HG02588 (cell line): ENCODE measurements around the gene AGAP1.
"Not testable (repeated sequence)": the region's sequence is repeated elsewhere in the genome, so short reads cannot be mapped to it uniquely, and the experiment has no call there.

Source experiments
- ATAC-seq: cut with Tn5 transposase; IDR thresholded peaks from one replicate; pipeline ENCODE4 v1.9.1; 2021; ENCODE audit warnings: mild to moderate bottlenecking, moderate library complexity; ENCODE audit not compliant: unreplicated experiment

AGAP1 gene

DNA sequence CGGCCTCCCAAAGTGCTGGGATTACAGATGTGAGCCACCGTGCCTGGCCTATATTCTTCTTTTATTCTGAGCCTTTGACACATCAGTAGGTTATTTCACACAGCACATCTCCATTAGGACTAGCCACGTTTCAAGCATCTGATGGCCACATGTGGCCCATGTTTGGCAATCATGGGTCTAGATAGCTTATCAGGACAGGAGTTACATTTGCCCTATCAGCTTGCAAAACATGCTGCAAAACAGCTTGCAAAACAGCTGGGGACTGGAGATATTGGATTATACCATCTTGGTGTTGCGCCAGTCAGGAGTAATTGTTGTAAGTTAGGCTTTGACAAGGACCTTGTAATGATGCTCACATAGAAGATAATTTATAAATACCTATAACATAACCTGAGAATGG lies 579.4 kb downstream of the AGAP1 start:
- no peak for ATAC-seq

DNA sequence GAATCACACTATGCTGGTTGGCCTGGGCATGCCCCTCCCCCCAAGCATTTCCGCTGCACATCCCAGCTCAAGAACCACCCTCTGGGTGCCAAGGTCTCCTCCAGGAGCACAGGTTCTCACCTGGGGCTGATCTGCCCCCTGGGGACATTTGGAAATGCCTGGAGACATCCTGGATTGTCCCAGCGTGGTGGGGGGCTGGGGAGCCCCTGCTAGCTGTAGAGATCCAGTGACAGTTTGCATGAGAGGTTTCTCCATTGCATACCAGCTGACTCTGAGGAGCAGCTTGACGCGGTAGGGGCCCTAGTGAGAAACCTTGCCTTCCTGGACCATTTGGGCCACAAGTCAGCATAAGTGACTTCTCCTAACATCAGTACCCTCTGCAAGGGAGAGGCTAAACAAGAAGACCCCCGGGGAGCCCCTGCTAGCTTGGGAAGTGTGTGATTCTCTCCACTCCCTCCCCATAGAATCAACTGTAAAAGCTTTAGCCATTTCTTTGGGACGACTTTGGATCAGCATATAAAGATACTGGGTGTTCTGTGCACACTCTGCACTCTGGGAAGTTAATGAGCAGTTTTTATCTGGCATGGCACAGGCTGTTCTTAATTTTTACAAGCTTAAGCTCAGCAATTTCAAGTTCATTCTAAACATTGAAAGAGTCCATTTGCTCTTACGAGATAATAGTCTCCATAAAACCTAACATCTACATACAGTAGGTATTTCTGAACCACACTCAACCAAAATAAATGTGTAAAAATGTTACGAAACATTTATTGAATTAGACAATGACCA lies 580.2 kb downstream of the AGAP1 start:
- no peak for ATAC-seq

DNA sequence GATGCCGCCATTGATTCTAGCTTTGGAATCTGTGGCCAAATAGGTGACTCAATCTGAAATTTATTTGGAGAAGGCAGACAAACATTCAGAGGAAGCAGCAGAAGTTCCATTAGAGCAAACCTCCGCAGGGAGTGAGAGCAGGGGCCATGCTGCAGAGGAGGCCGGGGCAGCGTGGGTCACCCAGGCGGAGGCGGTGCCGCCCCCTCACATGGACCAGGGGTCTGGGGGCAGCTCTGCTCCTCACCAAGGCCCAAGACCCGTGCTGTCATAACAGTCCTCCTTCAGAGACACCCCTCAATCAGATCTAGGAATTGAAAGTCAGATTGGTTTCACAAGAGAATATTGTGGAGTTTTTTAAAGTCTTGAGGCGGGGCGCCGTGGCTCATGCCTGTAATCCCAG lies 582.0 kb downstream of the AGAP1 start:
- ATAC-seq: no peak

DNA sequence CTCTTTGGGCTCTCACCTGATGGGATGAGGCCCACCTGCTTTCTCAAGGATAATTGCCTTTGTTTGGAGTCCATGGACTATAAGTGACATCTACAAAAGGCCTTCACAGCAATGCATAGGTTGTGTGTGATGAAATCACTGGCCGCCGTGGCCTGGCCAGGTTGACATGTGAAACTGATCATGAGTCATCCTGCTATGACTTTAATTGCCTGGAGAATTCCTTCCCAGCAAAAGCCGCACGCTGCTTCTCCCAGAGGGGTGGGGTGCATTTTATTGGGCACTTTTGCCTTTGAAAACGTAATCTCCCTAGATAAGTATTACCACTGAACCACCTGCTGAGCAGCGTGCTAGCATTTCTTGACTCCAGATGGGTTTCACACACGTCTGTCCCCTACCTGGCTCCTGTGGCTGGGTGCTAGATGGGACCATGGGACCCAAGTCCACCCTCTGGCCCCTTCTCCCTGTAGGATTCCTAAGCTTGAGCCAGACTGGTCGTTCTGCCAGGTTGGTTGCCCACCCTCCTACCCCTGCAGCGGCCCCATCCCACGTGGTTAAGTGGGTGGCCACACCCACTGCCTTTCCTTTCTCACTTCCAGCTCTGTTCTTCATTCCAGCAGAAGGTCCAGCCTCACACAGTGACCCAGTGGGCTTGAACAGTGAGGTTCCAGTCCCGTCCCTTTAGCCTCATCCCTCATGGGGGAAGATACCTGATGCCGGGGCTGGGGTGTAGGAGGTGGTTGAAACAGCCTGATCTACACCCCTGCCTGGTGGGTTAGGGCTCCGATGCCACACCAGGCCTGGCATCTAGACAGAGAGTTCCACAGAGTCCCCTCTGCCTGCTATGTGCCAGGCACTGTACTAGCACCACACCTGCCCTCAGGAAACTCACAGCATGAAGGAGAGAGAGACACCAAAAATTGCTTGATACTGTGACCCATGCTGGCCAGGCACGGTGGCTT lies 584.7 kb downstream of the AGAP1 start:
- no peak for ATAC-seq

DNA sequence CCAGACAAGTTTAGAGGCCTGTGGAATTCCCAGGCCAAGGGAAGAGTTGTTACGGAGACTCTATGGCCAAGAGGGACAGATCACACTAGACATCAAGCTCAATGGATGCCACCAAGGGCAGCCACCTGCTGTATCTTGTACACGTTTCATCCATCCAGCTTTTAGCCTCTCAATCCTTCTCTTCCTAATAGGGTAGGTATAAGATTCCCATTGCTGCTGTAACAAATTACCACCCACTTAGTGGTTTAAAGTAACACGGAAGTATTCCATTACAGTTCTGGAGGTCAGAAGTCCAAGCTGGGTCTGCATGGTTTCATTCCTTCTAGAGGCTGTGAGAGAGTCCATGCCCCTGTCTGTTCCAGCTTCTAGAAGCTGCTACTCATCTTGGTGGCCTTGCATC lies 586.6 kb downstream of the AGAP1 start:
- ATAC-seq: no peak

DNA sequence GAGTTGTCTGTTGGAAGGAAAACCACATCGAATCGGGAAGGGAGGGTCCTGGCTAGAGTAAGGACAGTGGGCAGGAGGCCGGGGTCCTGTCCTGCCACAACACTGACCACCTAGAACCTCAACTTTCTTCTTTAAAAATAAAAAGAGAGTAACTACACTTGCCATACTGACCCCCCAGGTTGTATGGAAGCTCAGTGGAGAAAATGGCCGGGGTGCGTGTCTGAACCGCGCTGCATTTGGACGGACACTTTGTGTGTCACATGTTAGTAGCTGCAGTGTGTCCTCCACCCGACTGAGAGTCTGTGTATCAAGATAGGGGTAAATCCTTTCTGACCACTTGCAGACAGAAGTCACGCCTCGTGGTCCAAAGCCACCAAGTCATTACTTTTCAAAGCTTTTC lies 587.3 kb downstream of the AGAP1 start:
- no peak for ATAC-seq

DNA sequence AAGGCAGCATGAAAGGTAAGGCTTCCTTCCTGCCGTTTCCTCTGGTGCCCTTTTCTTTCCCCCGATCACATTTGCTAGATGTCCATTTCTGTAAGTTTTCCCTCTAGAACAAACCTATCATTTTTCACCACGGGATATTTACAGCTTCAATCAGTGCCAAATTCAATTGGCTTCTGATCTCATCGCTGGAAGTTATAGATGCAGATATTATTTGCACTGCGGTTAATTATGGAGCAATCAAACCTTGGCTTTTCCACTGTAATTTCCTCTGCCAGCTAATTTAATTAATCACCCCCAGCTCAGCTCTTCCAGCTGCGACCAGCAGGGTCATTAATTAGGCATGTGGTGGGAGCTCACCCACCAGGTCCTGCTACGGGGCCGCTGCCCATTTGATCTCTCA lies 588.2 kb downstream of the AGAP1 start:
- ATAC-seq: no peak

DNA sequence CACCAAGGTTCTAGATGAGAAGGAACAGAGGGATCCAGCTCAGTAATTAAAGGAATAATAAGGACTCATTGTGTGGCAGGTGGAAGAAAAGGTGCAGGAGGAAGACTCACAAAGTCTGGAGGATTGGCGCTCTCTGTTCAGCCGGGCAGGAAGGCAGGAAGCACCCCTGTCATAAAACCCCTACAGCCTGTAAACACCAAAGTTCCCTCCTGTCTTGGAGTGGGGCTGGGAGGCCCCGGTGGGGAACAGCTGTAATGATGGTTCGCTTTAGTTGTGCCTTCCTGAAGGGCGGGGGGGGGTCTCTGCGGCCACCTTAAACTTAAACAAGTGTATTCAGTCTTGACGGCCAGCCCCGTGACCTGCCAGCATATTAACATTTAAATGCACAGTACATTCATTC lies 590.1 kb downstream of the AGAP1 start:
- no peak for ATAC-seq

DNA sequence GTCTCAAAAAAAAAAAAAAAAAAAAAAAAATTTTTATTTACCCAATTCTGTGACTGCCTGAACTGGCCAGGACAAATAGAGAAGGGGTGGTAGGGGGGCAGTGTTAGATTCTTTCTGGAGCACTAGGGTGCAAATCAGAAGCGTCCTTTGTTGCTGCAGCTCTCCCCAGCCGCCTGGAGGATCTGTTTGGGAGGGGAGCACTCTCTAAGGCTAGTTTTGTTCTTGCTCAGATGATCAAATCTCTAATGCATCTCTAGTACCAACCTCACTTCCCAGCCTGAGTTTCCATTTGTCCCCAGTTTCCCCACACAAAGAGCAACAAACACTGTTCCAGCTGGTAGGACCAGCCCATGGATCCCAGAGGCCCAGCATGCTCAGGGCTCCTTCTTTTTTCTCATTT lies 591.4 kb downstream of the AGAP1 start:
- no peak for ATAC-seq

DNA sequence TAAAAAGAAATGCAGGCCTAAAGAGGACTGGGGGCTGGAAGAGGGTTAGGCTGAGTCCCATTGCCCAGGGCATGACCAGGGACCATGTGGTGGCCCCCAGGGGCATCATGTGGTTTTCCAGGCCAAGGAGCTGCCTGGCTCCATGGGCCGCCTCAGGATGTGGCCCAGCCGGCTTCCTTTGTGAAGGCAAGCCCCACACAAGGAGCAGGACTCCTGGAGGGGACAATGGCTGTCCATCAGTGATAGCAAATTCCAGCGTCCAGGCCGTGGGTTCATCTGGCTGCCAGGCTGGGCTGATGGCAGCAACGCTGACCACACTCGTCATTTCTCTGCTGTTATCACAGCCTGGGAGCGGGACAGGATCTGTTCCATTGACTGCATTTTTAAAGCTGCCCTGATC lies 591.8 kb downstream of the AGAP1 start:
- no peak for ATAC-seq

DNA sequence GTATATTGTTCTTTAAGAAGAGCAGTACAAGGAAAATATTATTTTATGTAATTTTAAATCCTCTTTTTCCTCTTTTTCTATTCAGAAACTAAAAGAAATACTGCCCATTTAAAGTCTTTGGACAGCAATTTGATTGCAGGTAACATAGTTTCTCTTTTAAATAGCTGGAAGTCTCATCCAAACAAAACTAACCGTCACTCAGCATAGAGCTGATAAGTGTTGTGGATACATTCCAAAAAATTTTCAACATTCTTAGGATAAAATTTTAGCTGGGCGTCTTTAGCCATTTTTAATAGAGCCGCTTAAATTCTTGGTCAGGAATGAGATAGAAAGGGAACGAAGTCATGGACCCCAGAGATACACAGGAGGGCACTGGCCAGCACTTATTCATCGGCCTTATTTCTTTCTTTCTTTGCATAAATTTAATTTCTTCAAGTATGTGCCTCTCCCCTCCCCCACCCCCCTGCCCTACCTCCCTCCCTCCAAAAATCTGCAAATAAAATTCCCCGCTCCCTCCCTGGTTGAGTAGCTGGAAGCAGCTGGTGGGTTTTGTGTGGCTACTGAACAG lies 592.6 kb downstream of the AGAP1 start:
- ATAC-seq: no peak

DNA sequence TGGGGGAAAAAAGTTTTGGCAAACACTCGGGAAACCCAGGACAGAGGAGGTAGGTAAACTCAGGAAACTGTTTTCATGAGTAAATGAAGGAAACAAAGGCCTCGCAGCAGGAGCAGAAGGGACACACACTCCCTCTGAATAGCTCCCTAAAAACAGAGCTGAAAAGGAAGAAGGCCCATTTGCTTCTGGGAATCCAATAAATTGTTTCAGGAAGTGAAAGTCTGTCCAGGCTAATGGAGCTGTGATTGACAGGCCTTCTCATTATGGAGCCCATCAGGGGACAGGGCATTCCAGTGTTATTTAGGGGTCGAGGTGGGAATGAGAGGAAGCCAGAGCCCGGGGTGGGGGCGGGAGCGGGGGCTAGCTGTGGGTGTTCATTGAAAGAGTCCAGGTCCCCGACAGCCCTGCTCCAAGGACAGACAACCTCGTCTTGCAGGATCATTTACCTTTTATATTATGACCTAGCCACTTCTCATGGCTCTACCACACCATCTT lies 593.2 kb downstream of the AGAP1 start:
- ATAC-seq: no peak

DNA sequence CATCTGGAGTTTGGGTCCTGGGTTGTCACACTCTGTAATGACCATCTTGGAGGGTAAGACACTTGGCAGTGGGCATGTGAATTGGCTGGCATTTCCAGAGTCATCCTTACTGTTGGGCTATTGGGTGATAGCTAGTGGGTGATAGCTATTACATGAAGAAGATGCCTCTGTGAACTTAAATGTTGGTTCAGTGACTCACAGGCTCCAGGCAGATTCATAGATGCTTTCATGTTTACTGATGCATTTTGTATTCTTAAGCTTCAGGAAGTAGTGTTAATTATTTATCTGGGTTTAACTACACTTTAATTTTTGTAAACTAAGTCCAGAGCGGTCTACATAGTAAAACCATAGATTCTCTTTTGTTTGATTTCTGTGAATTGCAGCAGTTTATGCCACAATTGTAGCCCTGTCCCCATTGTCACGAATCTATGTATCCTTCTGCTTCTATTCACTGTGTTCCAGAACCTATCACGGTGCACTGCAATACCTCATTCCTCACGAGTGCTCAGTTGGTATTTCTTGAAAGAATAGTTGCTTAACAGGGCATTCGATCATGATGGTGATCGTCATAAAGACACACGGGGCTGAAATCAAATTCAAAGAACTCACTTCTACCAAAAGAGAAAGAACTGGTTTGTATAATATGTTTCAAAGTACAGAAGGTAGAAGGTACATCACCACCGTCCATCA lies 594.7 kb downstream of the AGAP1 start:
- ATAC-seq: no peak

DNA sequence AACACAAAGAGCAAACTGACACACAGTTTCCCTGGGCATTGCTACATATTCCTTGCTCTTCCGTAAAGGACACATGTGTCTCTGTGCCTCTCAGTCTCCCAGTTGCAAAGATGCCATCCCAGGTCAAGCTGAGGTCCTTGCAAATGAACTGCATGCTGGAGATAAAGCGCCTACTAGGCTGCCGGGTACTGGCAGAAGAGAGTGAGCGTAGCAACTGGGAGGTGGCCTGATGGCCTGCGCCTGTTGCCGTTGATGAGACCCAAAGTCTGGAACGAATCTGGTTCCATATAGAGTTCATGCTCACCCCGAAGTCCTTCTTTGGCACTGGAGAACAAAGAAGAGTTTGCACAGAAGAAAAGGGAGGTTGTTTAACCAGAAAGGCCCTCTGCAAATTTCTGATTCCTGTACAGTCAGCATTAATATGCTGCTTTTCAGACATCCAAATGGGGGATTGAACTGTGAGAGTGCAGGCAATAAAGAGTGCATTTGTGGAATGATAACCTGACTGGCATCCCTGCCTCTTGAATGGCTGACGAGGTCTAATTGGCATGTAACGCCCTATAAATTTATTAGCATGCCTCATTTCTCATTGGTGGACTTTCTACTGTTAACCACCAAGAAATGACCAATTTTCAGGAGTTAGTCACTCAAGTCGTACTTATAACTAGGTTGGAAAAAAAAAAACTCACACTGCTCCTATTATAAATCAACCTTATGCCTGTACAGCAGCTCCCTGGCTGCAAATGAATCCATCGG lies 595.6 kb downstream of the AGAP1 start:
- no peak for ATAC-seq

DNA sequence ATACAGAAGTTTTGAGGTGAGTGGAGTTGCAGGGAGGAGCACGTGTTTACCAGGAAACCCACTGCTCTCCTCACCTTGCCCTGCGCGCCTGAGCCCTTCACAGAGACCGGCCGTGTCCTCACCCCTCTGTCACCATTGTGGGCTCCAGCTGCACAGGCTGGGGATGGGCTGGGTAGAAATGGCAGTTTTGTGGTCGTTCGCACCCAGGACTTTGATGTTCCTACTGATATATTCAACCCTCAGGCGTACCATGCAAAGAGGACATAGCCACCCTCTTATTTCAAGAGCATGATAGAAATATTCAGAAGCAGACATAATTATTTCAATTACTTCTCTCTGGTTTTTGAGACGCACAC lies 596.2 kb downstream of the AGAP1 start:
- ATAC-seq: no peak

DNA sequence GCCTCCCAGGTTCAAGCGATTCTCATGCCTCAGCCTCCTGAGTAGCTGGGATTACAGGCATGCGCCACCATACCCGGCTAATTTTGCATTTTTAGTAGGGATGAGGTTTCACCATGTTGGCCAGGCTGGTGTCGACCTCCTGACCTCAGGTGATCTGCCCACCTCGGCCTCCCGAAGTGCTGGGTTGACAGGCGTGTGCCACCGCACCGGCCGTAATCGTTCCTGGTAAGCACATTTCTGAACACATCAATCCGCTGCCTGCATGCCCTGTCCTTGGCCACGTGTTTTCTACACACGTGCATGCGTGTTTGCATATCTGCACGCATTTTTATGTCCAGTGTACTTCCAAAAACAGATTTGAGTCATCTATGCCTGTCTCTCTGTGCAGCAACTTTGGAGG lies 597.0 kb downstream of the AGAP1 start:
- not testable (repeated sequence) for ATAC-seq

DNA sequence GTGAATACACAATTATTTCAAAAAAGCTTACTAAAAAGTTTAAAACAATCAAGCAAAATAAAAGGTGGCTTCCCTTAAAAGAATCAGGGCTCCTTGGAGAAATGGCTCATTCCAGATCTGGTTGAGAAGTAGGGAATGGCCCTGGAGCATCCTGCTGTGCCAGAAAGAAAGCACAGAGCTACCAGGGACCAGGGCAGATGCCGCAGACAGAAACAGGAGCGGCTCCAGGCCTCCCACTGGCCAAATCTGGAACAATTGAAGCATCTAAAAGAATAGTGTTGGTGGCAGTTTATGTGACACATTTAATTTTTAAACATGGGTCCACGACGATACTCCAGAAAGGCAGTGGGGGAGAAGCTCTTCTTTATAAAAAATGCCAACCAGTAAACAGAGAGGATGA lies 598.9 kb downstream of the AGAP1 start:
- ATAC-seq: no peak

DNA sequence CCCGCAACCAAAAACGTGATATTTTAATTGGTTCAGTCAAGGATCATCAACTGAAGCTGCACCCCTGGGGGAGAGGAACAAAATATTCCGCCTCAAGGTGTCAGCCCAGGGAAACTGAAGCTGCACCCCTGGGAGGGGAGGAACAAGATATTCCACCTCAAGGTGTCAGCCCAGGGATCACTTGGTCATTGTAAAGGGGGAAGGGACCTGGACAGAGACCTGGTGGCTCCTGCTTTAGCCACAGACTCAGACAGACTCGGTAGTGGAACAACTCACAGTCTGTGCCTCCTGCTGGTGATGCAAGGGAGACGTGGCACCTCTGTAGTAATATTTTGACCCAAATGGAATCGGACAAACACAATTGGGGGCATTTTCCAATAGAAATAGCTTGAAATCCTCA lies 599.3 kb downstream of the AGAP1 start:
- ATAC-seq: no peak

DNA sequence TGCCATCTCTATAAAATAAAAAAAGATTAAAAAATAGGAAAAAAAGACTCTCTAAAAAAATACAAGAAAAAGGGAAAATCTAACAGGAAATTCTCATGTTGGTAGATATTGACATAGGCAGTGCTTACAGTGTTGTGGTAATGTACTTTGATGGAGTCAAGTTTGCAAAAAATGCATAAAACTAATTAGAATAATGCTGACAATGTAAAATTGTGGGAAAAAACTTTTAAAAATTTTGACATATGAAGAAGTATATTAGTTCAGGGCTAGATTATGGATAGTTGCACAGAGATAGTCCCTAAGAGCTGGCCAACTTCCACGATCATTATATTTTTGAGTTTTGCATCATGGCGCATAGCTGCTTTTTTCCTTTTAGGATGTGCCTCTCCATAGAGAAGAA lies 601.7 kb downstream of the AGAP1 start:
- ATAC-seq: no peak

DNA sequence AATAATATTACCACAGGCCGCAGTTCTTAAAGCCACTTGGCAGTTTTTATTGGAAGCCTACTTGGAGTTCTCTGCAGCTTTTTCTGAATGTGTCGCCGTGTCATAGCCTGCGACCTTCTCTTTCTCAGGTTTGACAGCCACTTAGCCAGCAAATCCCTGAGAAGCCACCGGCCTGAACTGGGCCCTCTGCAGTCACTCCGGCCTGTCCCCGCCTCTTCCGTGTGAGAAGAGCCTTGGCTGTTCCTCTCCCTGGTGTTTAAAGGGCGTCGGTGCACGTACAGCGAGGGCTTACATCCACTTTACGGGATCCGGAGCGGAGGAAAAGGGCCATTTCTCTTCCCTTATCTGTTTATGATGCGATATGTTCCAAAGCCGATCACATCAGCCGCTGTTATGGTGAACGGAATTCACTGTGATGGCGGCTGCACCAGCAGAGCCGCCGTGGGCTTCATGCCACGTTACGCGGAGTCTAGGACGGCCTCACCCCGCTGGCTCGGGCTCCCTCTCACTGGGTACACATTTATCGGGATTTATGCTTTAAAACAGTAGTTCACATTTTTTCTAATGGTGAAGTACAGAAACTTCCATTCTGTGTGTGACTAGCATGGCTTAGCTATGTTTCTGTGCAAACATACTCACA lies 607.6 kb downstream of the AGAP1 start:
- no peak for ATAC-seq
